NOMO-1 treated with DMSO at 0.1 percent for 48 hours (cell line): ENCODE measurements around the gene KCNH3.

Experiments used
- DNase-seq: peaks from one replicate; lab custom pipeline; 2025; ENCODE audit not compliant: unreplicated experiment; lab: John Stamatoyannopoulos, UW

The KCNH3 gene

GRCh38 chr12:49543221-49543913, 4.5 kb downstream of the KCNH3 start:
- no peak for DNase-seq

GRCh38 chr12:49543914-49544815, 5.3 kb downstream of the KCNH3 start:
- no peak for DNase-seq

- no peak for DNase-seq
Measured at GRCh38 chr12:49545815-49546214, 7.0 kb downstream of the KCNH3 start.

- no peak for DNase-seq
Measured at GRCh38 chr12:49546481-49546880, 7.7 kb downstream of the KCNH3 start.

- no peak for DNase-seq
Measured at GRCh38 chr12:49547090-49547690, 8.4 kb downstream of the KCNH3 start.

- DNase-seq = no peak
Measured at GRCh38 chr12:49548481-49548821, 9.6 kb downstream of the KCNH3 start.

GRCh38 chr12:49548822-49549648, 10.2 kb downstream of the KCNH3 start:
- DNase-seq = no peak

GRCh38 chr12:49549735-49550692, 11.2 kb downstream of the KCNH3 start:
- no peak for DNase-seq

- no peak for DNase-seq
Measured at GRCh38 chr12:49550693-49551252, 11.9 kb downstream of the KCNH3 start.

- DNase-seq = no peak
Measured at GRCh38 chr12:49552014-49552413, 13.2 kb downstream of the KCNH3 start.

- no peak for DNase-seq
Measured at GRCh38 chr12:49552425-49552824, 13.6 kb downstream of the KCNH3 start.

- DNase-seq = no peak
Measured at GRCh38 chr12:49552899-49553298, 14.1 kb downstream of the KCNH3 start.

- no peak for DNase-seq
Measured at GRCh38 chr12:49553512-49554088, 14.8 kb downstream of the KCNH3 start.

- DNase-seq = no peak
Measured at GRCh38 chr12:49554266-49554665, 15.4 kb downstream of the KCNH3 start.

GRCh38 chr12:49555631-49556390, 17.0 kb downstream of the KCNH3 start:
- no peak for DNase-seq

- DNase-seq = no peak
Measured at GRCh38 chr12:49556391-49557186, 17.8 kb downstream of the KCNH3 start.

- no peak for DNase-seq
Measured at GRCh38 chr12:49557187-49557916, 18.5 kb downstream of the KCNH3 start.
